Measurements from ENCODE around the gene SOHLH1.

The SOHLH1 gene

GRCh38 chr9:135701959-135702721 lies 2.9 kb upstream of the SOHLH1 start, which contains the start of gene KCNT1:
TSS of gene KCNT1 (plus strand) at chr9:135702185. CDS start at chr9:135702259, 74 bp downstream.
- peak; percentile 16 for DNase-seq

GRCh38 chr9:135701067-135701958 lies 2.0 kb upstream of the SOHLH1 start:
- DNase-seq = no peak

DNA sequence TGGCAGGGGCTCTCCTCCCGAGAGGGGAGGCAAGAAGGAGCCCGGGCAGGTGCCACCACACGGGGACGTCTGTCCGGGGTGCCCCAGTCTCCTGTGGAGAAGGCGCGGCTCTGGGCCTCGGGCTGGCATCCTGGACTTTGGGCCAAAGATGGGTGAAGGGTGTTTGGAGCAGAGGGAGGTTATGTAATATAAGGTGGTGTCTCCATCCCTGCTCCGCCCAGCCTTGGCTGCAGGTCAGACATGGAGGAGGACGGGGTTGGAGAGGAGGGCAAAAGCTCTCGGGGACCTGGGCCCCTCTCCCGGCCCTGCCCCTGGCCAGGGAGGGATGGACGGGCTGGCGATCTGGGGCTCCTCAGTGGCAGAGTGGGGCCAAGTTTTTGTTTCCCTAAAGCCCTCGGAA lies 1.2 kb upstream of the SOHLH1 start:
- no peak for DNase-seq

DNA sequence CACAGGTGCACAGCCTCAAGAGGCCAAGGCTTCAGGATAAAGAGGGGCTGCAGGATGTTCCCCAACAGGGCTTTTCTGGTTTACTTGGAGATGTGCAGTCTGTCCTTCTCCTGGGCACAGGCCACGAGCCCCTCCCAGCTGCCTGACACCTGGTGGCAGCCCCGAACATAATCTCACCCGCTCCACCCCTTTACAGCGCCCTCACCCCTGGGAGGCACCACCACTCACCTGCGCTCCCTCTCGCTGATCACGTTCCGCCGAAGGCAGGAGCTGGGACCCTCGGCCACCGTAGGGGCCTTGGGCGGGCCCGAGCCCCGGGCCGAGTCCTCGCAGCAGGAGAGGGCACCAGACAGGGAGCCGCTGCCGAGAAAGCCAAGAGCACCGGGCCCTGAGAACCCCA lies 514 bp downstream of the SOHLH1 start:
- no peak for DNase-seq

- no peak for DNase-seq
Measured at GRCh38 chr9:135698236-135698635, 1.0 kb downstream of the SOHLH1 start.

- no peak for DNase-seq
Measured at GRCh38 chr9:135697226-135697625, 2.1 kb downstream of the SOHLH1 start.

DNA sequence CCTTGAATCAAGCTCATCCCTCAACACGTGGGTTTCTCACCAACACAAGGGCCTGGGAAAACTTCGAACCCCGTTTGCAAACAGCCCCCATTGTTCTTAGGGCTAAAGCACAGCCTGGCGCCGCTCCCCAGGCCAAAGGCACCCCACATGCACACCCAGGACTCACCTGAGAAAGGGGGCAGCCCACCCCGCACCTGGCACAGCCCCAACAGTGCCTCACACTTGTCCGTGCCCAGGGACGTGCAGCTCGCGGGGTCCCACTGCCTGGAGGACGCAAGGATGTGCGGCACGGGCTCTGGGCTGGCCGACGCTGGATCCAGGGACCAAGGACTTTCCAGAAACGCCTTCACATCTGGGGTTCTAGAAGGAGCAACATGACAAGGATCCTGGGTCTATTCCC lies 2.8 kb downstream of the SOHLH1 start:
- DNase-seq = no peak

DNA sequence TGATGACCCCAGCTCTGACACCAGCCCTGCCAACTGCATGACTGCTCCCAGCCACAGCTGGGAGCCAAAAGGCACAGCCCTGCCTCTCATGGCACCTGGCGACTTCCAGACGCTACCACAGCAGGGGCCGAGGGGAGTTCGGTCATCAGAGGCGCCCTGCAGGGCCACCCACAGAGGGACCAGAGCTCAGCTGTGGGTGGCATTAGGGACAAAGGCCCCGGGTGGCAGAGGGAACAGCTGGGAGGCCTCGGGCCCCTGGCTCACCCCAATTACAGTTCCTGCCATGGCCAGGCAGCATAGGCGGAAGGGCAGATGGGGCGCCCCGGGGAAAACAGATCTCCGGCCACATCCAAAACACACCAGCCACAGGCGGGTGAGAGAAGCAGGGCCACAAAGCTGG lies 3.6 kb downstream of the SOHLH1 start:
- DNase-seq = no peak

DNA sequence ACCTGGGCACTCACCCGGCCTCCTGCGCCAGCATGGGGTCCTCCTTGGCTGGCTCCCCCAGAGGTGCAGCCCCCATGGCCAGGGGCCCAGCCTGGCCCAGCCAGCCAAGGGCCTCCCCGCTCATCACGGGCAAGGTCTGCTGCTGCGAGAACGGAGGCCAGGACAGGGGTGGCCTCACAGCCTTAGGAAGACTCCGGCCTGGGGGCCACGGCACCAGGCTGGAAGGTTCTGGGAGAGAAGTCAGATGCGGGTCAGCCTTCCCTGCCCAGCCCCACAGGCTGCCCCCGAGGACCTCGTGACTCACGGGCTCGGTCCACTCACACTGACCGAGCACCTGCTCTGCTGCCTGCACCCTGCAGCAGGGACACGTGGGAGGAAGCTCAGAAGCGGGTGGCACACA lies 4.2 kb downstream of the SOHLH1 start:
- DNase-seq = no peak

DNA sequence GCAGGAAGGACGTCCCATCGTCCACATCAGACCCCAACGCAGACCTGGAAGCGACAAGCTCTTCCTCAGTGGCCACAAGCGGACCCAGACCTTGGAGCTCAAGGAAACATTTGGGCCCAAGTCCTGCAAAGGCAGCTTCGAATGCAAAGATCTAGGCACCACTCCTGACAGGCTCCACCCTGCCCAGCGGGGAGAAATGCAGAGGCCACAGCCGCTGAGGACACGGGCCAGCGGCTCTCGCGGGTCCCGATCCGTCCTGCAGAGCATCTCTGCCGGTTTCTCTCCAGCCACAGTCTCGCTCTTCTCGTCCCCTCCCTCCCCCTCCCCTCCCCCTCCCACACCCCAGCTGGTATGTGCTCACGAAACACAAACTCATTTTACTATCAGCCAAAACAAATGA lies 4.9 kb downstream of the SOHLH1 start:
- no peak for DNase-seq

- no peak for DNase-seq
Measured at GRCh38 chr9:135693771-135694170, 5.5 kb downstream of the SOHLH1 start.

DNA sequence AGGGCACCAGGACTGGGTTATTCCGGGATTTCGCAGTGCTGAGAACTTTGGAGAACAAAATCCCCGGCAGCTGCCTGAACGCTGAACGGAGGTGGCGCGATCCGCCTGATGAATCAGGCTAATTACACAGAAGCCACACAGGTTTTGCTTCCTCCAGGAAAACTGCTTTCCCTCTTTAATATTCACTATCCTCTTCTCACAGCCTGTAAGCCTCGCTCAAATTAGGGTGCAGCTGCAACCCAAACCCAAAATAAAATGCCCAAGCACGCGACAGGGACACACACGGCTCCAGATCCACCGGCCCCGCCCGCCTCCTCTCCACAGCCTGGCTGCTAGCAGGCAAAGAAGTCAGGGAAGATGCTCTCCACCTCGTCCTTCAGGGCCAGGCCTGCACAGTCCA lies 6.0 kb downstream of the SOHLH1 start:
- no peak for DNase-seq

- DNase-seq = no peak
Measured at GRCh38 chr9:135692410-135692809, 6.9 kb downstream of the SOHLH1 start.

DNA sequence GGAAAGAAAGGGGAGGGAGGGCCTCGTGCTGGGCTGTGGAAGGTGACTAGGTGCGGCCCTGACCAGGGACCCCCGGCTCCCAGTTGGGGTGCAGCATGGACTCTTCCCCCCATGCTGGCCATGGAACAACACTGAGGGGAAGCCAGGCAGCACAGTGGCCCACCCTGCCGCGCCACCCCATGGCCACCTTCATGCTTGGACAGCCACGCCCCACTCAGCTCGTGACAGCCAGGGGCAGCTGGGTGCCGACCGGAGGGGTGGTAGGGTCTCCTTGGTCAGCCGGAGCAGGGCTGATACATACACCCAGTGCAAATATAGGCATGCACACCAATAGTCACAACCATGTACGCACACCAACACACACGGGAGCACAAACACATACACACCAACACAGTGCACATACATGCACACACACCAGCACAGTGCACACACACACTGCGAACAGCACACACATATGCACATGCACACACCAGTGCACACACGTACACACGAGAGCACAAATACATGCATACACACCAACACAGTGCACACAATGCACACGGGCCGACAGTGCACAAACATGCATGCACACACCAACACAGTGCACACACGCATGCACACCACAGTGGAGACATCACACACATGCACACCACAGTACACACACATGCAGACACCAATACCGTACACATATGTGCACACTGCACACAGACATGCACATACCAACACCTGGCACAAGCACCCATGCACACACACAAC lies 8.3 kb downstream of the SOHLH1 start:
- no peak for DNase-seq

DNA sequence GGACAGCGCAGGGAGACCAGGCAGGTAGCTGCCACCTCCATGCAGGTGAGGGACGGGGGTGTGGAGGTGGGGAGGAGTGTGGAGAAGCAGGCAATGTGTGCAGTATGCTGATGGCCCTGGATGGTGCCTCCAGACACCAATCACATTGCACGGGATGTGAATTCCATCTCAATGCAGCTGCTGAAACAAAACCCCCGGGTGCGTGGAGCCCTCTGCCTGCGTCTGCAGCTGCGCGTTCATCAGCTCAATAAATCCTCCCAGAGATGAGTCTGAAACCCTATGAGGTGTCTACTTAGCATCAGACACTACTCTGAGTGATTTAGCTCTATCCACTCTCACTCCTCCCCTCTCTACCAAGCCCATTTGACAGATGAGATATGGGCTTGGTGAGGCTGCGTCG lies 10.3 kb downstream of the SOHLH1 start:
- no peak for DNase-seq

- DNase-seq = no peak
Measured at GRCh38 chr9:135687216-135687615, 12.1 kb downstream of the SOHLH1 start.

- DNase-seq = no peak
Measured at GRCh38 chr9:135684691-135685090, 14.6 kb downstream of the SOHLH1 start.

DNA sequence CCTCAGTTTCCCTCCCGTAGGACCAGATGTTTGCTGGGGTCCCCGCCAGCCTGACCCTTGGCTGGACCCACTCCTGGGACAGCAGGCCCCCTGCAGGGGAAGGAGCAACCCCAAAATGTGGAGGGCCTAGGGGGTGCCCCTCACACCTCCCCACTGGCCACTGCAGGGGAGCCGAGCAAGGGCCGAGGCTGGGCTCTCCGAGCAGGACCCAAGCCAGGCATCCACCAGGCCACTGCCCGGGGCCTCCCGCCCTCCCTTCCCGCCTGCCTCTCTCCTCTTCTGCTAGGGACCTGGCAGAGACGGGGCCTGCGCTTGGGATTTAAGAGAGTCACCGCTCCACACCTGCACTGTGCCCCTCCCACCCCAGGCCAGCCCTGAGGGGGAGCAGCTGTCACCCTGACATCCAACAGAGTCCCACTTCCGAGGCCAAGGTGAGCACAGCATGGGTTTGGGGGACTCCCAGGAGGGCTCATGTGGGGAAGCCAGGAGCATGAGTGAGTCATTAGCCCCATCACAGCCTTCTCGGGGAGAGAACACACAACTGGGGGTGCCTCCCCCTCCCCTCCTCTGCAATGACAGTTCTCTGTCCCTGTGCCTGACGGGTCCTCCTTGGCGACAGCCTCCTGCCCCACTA lies 15.8 kb downstream of the SOHLH1 start:
- no peak for DNase-seq

DNA sequence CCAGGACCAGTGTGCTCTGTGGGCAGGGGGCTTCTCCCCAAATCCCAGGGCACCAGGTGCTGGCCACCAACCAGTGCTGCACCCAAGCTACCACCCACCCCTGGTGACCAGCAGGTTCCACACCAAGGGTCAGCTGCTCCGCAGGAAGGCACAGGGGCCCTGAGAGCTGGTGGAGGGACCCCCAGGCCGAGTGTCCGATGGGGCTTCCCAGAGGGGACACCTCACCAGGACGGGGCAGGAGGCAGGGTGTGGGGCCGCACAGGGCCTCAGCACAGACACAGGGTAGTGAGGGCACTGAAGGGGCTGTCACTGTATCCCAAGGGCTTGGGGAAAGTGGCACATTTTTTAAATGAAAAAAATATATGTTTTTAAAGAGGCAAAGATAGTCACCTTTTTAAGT lies 18.1 kb downstream of the SOHLH1 start:
- no peak for DNase-seq

DNA sequence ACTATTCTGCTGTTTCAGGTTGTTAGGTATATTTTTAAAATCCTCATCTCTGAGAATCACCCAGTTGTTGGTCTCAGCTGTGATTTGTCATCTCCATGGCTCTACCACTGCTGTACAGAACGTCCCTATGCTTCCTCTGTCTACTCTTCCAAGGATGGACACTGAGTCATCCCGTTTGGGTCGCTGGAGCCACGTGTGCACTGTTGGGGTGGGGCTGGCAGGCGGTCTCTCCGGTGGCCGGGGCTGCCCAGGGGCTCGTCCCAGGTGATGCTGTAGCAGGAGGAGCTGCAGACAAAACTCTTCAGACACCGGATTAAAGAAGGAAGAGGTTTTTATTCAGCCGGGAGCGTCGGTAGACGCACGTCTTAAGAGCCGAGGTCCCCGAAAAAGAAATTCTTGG lies 19.2 kb downstream of the SOHLH1 start:
- no peak for DNase-seq

DNA sequence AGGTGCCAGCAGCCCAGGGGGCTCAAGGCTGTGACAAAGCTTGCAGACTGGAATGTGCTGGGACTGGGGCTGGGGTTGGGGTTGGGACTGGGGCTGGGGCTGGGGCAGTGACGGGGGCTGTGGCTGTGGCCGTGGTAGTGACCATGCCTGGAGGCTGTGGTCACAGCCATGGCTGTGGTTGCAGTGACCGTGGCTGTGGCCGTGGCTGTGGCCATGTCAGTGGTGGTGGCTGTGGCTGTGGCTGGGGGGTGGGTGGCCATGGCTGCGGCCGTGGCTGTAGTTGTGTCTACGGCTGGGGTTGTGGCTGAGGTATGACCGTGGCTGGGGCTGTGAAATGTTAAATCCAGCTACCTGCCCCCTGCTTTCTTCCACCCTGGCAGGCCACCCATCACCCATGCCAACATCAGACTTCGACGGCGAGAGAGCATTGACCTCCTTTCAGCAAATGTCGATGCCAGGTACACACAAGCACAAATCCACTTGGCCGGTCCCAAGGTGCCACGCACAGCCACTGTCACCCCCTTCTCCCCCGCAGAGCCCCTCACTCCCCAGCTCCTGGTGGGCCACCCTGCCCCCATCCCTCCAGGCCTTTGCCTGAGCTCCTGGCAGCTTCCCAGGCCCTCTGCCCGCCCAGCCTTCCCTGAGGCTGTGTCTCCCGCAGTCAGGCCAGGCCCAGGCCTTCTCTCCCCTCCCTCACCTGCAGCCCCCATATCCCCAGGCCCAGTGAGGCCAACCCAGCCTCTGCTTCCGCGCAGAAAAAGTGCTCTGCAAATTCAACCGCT lies 20.9 kb downstream of the SOHLH1 start:
- DNase-seq = no peak

GRCh38 chr9:135677641-135678168 lies 21.6 kb downstream of the SOHLH1 start:
- DNase-seq = no peak
